A549 (cell line): ENCODE results near the gene ZNF652.

Experiments
- CBX8 ChIP-seq: fragments of 200-600 bp; sonication (generic); IDR thresholded peaks from 2 replicates; pipeline ENCODE4 v1.6.1; 2016
- HDAC2 ChIP-seq: fragments of 200-600 bp; sonication (generic); IDR thresholded peaks from 2 replicates; pipeline ENCODE4 v1.6.1; 2016
- JUN ChIP-seq, 2 experiments: fragments of >200 bp; sonication (Bioruptor Twin); formaldehyde crosslinking; IDR thresholded peaks; 2 replicates in 1 of 2; 3 replicates in 1 of 2; pipeline ENCODE4 v1.6.1; 2016 to 2017
- JUNB ChIP-seq: fragments of >200 bp; sonication (Bioruptor Twin); formaldehyde crosslinking; IDR thresholded peaks from 2 replicates; pipeline ENCODE4 v1.6.1; 2016
- RAD21 ChIP-seq, 2 experiments: fragments of >200 bp in 1 of 2; sonication (Bioruptor Twin) in 1 of 2; formaldehyde crosslinking in 1 of 2; IDR thresholded peaks in 1 of 2; conservative IDR thresholded peaks in 1 of 2; 2 replicates in 1 of 2; 3 replicates in 1 of 2; pipeline ENCODE4 v1.6.1; 2012 to 2018; ENCODE audit warnings: inconsistent platforms in 1 of 2
- SREBF2 ChIP-seq: fragments of 450-650 bp; IDR thresholded peaks from 2 replicates; pipeline ENCODE4 v1.6.1; 2014; ENCODE audit warnings: mild to moderate bottlenecking, moderate library complexity
- TF ChIP-seq, protein P1 (sequence below): fragments of >200 bp; sonication (Bioruptor Twin); formaldehyde crosslinking; IDR thresholded peaks from 3 replicates; pipeline ENCODE4 v1.5.1; 2016

DNA sequence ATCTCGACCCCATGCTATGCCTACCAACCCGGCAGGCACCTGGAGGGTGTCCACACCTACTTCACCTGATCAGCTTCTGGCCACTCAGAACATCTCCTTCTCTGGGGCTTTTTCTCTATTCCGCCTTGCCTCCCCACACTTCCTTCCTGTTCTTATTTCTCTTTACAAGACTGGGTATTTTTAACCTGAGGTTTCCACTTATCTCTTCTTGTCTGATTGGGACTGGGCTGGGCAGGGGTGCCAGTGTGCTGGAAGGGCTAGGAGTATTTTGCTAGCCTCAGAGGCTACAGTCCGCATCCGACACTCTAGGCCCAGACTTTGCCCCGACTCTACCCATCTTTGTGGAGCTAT lies 26.2 kb upstream of the ZNF652 start:
- TF ChIP-seq HDAC2 = no peak
- TF ChIP-seq, protein P1, sequence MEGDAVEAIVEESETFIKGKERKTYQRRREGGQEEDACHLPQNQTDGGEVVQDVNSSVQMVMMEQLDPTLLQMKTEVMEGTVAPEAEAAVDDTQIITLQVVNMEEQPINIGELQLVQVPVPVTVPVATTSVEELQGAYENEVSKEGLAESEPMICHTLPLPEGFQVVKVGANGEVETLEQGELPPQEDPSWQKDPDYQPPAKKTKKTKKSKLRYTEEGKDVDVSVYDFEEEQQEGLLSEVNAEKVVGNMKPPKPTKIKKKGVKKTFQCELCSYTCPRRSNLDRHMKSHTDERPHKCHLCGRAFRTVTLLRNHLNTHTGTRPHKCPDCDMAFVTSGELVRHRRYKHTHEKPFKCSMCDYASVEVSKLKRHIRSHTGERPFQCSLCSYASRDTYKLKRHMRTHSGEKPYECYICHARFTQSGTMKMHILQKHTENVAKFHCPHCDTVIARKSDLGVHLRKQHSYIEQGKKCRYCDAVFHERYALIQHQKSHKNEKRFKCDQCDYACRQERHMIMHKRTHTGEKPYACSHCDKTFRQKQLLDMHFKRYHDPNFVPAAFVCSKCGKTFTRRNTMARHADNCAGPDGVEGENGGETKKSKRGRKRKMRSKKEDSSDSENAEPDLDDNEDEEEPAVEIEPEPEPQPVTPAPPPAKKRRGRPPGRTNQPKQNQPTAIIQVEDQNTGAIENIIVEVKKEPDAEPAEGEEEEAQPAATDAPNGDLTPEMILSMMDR = no peak
- no peak for TF ChIP-seq CBX8
- TF ChIP-seq JUN (IDR thresholded peaks at IDR 0.05) = no peak
- TF ChIP-seq SREBF2 = no peak
- no peak for TF ChIP-seq RAD21 (conservative IDR thresholded peaks at IDR 0.05 in 1 of 2, IDR thresholded peaks at IDR 0.05 in 1 of 2)
- no peak for TF ChIP-seq JUNB
